ENCODE measurements around the gene P2RX7.

The P2RX7 gene

DNA sequence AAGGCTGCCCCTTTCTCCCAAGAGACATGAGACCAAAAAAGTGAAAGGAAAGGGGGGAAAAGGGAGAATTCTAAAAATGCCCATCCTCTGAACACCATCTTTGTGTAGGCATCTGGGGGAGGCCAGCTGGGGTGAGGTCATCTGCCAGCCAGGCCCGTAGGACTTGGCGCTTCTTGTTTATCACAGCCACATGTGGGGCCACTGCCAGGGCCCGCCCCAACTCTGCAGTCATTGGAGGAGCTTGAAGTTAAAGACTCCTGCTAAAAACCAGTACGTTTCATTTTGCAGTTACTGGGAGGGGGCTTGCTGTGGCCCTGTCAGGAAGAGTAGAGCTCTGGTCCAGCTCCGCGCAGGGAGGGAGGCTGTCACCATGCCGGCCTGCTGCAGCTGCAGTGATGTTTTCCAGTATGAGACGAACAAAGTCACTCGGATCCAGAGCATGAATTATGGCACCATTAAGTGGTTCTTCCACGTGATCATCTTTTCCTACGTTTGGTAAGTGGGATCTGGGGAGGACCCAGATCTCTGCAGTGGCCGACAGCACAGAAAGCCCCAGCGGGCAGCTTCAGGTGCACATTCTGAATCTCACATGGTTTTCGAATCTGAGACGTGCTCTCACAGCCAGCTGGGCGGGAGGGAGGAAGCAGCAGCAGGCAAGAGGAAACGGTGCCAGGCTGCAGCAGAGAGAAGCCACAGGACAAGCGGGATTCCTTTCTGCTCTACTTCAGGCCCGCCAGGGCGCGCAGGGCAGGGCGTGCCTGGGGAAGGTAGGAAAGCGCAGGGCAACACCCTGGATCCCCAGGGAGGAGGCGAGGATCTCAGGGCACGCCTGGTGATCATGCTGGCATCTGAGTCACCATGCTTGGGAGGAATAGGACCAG is at the start of gene P2RX7:
TSS of gene P2RX7 (plus strand) at position 276 of the 881 bp plus-strand sequence. CDS start at position 371, 95 bp downstream.
- H3K9me3 Mint-ChIP-seq: peaks cover 3% of the 10 kb centered on the region
- no peaks in the 10 kb centered on the region for H3K27me3 Mint-ChIP-seq
- peak; percentile 71 for DNase-seq
- peaks cover 63% of the 10 kb centered on the region for H3K4me1 Mint-ChIP-seq (ENCODE audit: low read depth)
- peak within 1 kb of the TSS; percentile 82 for H3K4me3 Mint-ChIP-seq
- H3K36me3 Mint-ChIP-seq (ENCODE audit: low read depth): no peaks in the 10 kb centered on the region
- H3K27ac Mint-ChIP-seq: peak within 1 kb of the TSS; percentile 82

GRCh38 chr12:121084229-121084628 is 48.4 kb upstream of the P2RX7 start:
- H3K9me3 Mint-ChIP-seq: no peaks in the 10 kb centered on the region
- H3K4me3 Mint-ChIP-seq: no peak overlapping the region
- H3K27me3 Mint-ChIP-seq: no peaks in the 10 kb centered on the region

GRCh38 chr12:121085069-121085468 is 47.6 kb upstream of the P2RX7 start:
- Mint-ChIP-seq H3K27me3 (no peaks in the 10 kb centered on the region), H3K4me1 (ENCODE audit: low read depth) (peaks cover 9% of the 10 kb centered on the region), H3K4me3 (no peak overlapping the region), H3K36me3 (ENCODE audit: low read depth) (no peaks in the 10 kb centered on the region), H3K27ac (no peak overlapping the region), H3K9me3 (no peaks in the 10 kb centered on the region)
- no peak for DNase-seq

More at GRCh38 chr12:121084229-121084628, 48.4 kb upstream of the P2RX7 start:
- no peak for DNase-seq
- H3K36me3 Mint-ChIP-seq (ENCODE audit: low read depth): no peaks in the 10 kb centered on the region
- H3K4me1 Mint-ChIP-seq (ENCODE audit: low read depth): peaks cover 9% of the 10 kb centered on the region
- H3K27ac Mint-ChIP-seq: no peak overlapping the region

DNA sequence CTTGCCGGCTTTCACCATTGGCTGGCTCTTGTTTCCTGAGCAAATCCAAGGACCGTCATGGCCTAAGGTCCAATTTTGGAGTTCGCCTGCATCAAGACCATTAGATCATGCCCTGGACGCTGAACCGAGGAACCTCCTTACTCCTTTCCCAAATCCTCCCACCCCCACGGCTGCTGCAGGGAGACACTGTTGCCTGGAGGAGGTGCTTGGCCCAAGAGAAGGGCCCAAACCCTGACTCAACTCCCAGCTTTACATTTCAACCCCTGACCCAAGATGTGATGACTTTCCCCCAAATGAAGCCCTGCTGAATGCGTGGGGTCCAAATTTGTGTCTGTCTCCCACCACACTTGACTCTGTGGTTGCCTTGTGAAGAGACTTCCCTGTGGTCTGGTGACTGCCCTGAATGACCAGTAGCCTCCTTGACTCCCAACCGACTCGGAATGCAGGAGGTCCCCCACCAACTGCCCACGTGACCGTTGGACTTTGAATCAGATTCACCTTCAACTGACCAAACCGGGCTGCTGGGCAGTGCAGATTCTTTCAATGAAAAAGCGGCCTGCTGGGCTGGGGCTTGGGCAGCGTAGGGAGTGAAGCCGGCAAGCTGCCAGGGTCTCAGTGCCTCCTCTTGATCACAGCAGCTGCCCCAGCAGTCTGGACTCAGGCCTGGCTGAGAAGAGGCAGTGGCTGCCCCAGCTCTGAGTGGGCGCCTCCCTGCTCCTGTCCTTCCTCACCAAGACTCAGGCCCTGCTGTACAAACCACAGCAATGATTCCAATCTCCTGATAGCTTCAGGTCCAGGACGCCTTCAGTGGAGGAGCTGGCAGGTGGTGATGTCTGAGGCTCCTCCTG is 46.9 kb upstream of the P2RX7 start:
- no peak overlapping the region for H3K27ac Mint-ChIP-seq
- no peak for DNase-seq
- no peaks in the 10 kb centered on the region for H3K36me3 Mint-ChIP-seq (ENCODE audit: low read depth)
- H3K27me3 Mint-ChIP-seq: no peaks in the 10 kb centered on the region
- H3K4me3 Mint-ChIP-seq: no peak overlapping the region
- H3K9me3 Mint-ChIP-seq: no peaks in the 10 kb centered on the region
- H3K4me1 Mint-ChIP-seq (ENCODE audit: low read depth): peaks cover 9% of the 10 kb centered on the region

DNA sequence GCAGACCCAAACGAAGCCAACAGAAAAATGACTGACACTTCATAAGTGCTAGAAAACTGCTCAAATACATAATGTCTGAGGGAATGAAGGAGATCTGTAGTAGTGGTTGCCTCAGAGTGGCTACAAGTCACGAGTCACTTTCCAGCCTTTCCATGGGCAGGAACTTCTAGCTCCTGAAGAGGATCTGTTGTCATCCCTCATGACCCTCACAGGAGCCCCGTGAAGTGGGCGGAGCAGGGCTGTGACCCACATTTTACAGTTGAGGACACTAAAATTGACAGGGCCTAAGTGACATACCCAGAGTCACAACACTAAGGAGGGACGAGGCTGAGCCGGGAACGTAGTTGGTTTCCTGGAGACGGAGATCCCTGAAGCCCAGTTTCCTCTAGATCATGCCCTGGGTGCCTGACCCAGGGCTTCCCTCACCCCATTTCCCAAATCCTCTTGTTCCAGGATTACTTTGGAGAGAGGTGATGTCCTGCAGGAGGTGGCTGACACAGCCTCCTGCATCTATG is 45.8 kb upstream of the P2RX7 start:
- H3K4me1 Mint-ChIP-seq (ENCODE audit: low read depth): peaks cover 13% of the 10 kb centered on the region
- H3K4me3 Mint-ChIP-seq: no peak overlapping the region
- H3K27ac Mint-ChIP-seq: no peak overlapping the region
- no peak for DNase-seq
- H3K9me3 Mint-ChIP-seq: no peaks in the 10 kb centered on the region
- no peaks in the 10 kb centered on the region for H3K27me3 Mint-ChIP-seq
- H3K36me3 Mint-ChIP-seq (ENCODE audit: low read depth): no peaks in the 10 kb centered on the region

DNA sequence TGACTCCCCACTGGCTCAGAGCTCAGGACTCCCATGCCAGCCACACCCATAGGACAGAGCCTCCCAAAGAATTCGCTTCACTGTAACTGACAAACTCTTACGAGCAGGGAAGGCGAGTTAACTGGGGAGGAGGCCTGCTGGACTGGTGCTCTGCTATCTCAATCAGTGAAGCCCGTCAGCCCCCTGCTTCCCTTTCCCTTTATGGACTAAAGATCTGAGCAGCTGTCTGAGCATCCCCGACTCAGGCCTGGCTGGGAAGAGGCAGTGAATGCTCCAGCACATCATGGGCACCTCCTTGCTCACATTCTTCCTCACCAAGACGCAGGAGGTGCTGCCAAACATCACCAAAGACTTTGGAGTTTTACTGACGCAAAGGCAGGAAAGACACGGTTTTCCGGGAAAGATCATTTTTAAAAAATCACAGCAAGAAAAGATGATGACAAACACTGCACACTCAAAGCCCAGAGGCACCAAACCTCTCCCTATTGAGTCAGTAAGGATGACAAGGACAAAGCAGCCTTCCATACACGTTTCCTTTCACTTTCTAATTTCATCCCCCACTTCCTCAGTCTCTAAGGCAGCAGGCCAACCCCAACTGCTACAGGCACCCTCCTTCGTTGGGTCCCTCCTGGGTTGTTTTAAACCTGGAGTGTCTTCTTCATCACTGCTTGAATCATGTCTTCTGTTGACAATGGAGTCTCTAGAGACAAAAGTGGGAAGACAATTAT is 45.0 kb upstream of the P2RX7 start:
- no peak for DNase-seq
- H3K4me1 Mint-ChIP-seq (ENCODE audit: low read depth): peaks cover 21% of the 10 kb centered on the region
- H3K27me3 Mint-ChIP-seq: no peaks in the 10 kb centered on the region
- no peaks in the 10 kb centered on the region for H3K36me3 Mint-ChIP-seq (ENCODE audit: low read depth)
- no peaks in the 10 kb centered on the region for H3K9me3 Mint-ChIP-seq
- H3K27ac Mint-ChIP-seq: no peak overlapping the region
- no peak overlapping the region for H3K4me3 Mint-ChIP-seq

GRCh38 chr12:121088195-121088585 is 44.5 kb upstream of the P2RX7 start:
- no peaks in the 10 kb centered on the region for H3K9me3 Mint-ChIP-seq
- no peak for DNase-seq
- no peaks in the 10 kb centered on the region for H3K27me3 Mint-ChIP-seq
- H3K4me3 Mint-ChIP-seq: no peak overlapping the region
- H3K4me1 Mint-ChIP-seq (ENCODE audit: low read depth): peaks cover 26% of the 10 kb centered on the region
- H3K36me3 Mint-ChIP-seq (ENCODE audit: low read depth): no peaks in the 10 kb centered on the region
- H3K27ac Mint-ChIP-seq: no peak overlapping the region

DNA sequence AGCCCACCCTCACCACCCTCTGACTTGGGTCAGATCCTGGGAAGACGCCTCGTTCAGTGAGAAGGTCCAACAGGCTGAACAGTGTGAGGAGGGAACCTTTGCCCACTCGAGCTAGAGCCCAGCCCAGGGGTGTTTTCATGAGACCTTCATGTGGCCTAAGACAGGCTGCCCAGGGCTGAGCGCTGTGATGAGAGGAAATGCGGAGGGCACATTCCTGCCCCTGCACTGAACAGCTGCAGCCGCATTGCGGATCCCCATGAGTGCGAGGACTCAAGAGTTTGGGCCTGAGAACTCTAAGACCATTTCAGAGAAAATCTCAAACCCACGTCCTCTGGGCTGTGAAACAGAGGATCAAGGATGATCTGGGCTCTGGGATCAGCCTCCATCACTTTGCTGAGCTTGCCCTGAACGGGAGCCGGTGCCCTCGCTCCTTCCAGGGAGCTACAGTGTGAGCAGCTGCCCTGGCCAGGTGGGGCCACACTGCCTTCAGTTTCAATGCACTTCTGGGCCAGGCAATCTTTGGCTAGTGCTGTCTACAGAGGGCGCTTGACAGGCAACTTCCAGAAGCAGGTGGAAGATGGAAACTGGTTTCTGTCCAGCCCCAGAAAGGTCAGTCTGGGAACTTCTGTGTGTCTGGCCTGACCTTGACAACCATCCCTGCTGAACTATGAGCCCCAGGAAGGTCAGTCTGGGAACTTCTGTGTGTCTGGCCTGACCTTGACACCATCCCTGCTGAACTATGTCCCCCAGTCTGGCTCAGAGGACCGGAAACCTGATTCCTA is 43.5 kb upstream of the P2RX7 start:
- Mint-ChIP-seq H3K4me3 (no peak overlapping the region), H3K4me1 (ENCODE audit: low read depth) (peaks cover 31% of the 10 kb centered on the region), H3K36me3 (ENCODE audit: low read depth) (no peaks in the 10 kb centered on the region), H3K27me3 (no peaks in the 10 kb centered on the region), H3K9me3 (no peaks in the 10 kb centered on the region), H3K27ac (no peak overlapping the region)
- DNase-seq: no peak

DNA sequence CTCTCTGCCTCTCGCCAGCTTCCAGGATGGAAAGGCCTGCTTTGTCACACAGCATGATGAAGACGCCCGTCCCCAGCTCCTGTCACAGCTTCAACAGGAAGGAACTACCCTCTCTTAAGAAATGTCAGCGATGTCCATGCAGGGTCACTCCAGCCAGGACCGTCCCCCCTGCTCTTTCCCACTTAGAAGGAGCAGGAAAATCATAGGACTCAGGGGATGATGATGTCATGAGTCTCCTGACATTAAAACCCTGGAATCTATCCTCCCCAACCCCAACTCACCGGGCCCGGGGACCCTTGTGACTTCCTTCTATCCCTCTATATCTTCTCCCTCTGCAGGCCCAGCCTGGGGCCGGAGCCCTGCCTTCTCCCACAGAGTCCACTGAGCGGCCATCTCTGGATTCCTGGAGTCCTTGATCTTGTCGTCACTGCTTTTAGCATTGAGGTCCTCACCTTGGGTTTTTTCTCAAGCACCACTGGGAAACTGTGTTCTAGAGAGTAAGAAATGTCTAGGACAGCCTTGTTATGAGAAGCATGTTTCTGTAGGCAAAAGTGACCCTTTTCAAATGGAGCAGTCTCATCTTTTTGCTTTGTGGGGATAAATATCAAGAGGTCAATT is 42.8 kb upstream of the P2RX7 start:
- no peaks in the 10 kb centered on the region for H3K36me3 Mint-ChIP-seq (ENCODE audit: low read depth)
- H3K27me3 Mint-ChIP-seq: no peaks in the 10 kb centered on the region
- H3K9me3 Mint-ChIP-seq: no peaks in the 10 kb centered on the region
- no peak overlapping the region for H3K27ac Mint-ChIP-seq
- H3K4me1 Mint-ChIP-seq (ENCODE audit: low read depth): peaks cover 35% of the 10 kb centered on the region
- H3K4me3 Mint-ChIP-seq: no peak overlapping the region
- no peak for DNase-seq

GRCh38 chr12:121090586-121091514 is 41.8 kb upstream of the P2RX7 start:
- Mint-ChIP-seq H3K27me3 (peaks cover 2% of the 10 kb centered on the region), H3K4me3 (no peak overlapping the region), H3K36me3 (ENCODE audit: low read depth) (no peaks in the 10 kb centered on the region), H3K4me1 (ENCODE audit: low read depth) (peaks cover 44% of the 10 kb centered on the region), H3K9me3 (no peaks in the 10 kb centered on the region), H3K27ac (no peak overlapping the region)
- no peak for DNase-seq

GRCh38 chr12:121092034-121092433 is 40.6 kb upstream of the P2RX7 start:
- H3K4me1 Mint-ChIP-seq (ENCODE audit: low read depth): peaks cover 52% of the 10 kb centered on the region
- H3K9me3 Mint-ChIP-seq: no peaks in the 10 kb centered on the region
- no peaks in the 10 kb centered on the region for H3K36me3 Mint-ChIP-seq (ENCODE audit: low read depth)
- H3K27ac Mint-ChIP-seq: no peak overlapping the region
- H3K4me3 Mint-ChIP-seq: no peak overlapping the region
- DNase-seq: no peak
- peaks cover 3% of the 10 kb centered on the region for H3K27me3 Mint-ChIP-seq

GRCh38 chr12:121093487-121093891 is 39.2 kb upstream of the P2RX7 start:
- no peaks in the 10 kb centered on the region for H3K36me3 Mint-ChIP-seq (ENCODE audit: low read depth)
- peaks cover 3% of the 10 kb centered on the region for H3K27me3 Mint-ChIP-seq
- no peaks in the 10 kb centered on the region for H3K9me3 Mint-ChIP-seq
- no peak for DNase-seq
- no peak overlapping the region for H3K27ac Mint-ChIP-seq
- H3K4me1 Mint-ChIP-seq (ENCODE audit: low read depth): peaks cover 46% of the 10 kb centered on the region
- H3K4me3 Mint-ChIP-seq: no peak overlapping the region
